HFF-Myc (cell line): ENCODE measurements around the gene PALD1.
"Not testable (repeated sequence)": the region's sequence is repeated elsewhere in the genome, so short reads cannot be mapped to it uniquely, and the experiment has no call there.

Experiments used
- DNase-seq: peaks from one replicate; pipeline ENCODE4 v3.0.0-alpha.2; 2011; ENCODE audit warnings: low read depth; ENCODE audit errors: extremely low read depth
- H3K4me3 ChIP-seq: replicated peaks from 2 replicates; pipeline ENCODE4 v1.5.1; 2011; ENCODE audit warnings: low read depth, mild to moderate bottlenecking, control low read depth, low read length
- CTCF ChIP-seq: IDR thresholded peaks from 2 replicates; pipeline ENCODE4 v1.5.1; 2012; ENCODE audit warnings: mild to moderate bottlenecking, low read depth, low read length, control low read depth; ENCODE audit errors: missing control alignments

PALD1 gene

GRCh38 chr10:70578371-70578947 lies 99.9 kb downstream of the PALD1 start:
- DNase-seq, result no peak
- no peak overlapping the region for H3K4me3 ChIP-seq
- no peak for TF ChIP-seq CTCF

- no peak for DNase-seq
- no peak for TF ChIP-seq CTCF
- H3K4me3 ChIP-seq, result no peak overlapping the region
These were observed 100.9 kb downstream of the PALD1 start for GRCh38 chr10:70579234-70580002.

- not testable (repeated sequence) for DNase-seq, H3K4me3 ChIP-seq
These were observed 102.6 kb downstream of the PALD1 start for GRCh38 chr10:70581176-70581575.

GRCh38 chr10:70582793-70583668 lies 104.5 kb downstream of the PALD1 start:
- no peak for DNase-seq
- H3K4me3 ChIP-seq, result no peak overlapping the region
- TF ChIP-seq CTCF, result no peak

GRCh38 chr10:70583669-70584037 lies 105.1 kb downstream of the PALD1 start:
- DNase-seq, result no peak
- no peak overlapping the region for H3K4me3 ChIP-seq
- no peak for TF ChIP-seq CTCF

GRCh38 chr10:70584366-70584765 lies 105.8 kb downstream of the PALD1 start:
- no peak overlapping the region for H3K4me3 ChIP-seq
- DNase-seq, result no peak
- no peak for TF ChIP-seq CTCF

- no peak overlapping the region for H3K4me3 ChIP-seq
- DNase-seq, result no peak
- TF ChIP-seq CTCF, result no peak
These were observed 106.5 kb downstream of the PALD1 start for GRCh38 chr10:70584909-70585544.
